ENCODE measurements around the gene BNIP1. TPM values are rescaled to one million over a fixed set of nuclear protein-coding genes. Genes with fewer than 3 reads are reported as not detected.
A peak's percentile ranks its signal among the peaks of the same experiment; 100 is the strongest.

BNIP1 gene
- 10 to 100 TPM; 12.0 to 15.9 (median 15.6) TPM for total RNA-seq

GRCh38 chr5:173144200-173145176 is at the start of gene BNIP1:
Gene BNIP1, plus strand, starts transcription at chr5:173144531. Its CDS starts 15 bp downstream, at chr5:173144546.
- DNase-seq = peak; percentile 100
- intact Hi-C loops (cut with DNase I) = loop anchor here (10.0 kb wide), 2 partner anchors 130 to 160 kb away; partner anchors contain the start of gene ATP6V0E1
- TF ChIP-seq CTCF (IDR thresholded peaks at IDR 0.05) (peak; percentile 76 to 95 (median 86)), POLR2A (IDR thresholded peaks at IDR 0.05) (peak in 1 of 2 donors; percentile 75)
- Histone ChIP-seq H3K4me3 (replicated peaks in 1 of 3) (peak within 1 kb of the TSS; percentile 34 to 83 (median 74)), H3K36me3 (peaks cover 0 to 8% of the 10 kb centered on the region in 2 donors), H3K27ac (peak within 1 kb of the TSS; percentile 78 to 95 (median 91)), H3K9me3 (no peaks in the 10 kb centered on the region), H3K4me1 (no peaks in the 10 kb centered on the region), H3K27me3 (no peaks in the 10 kb centered on the region)
- WGBS, 2 donors = 1% methylated on average over 18 to 46 of the region's 48 CpGs

- H3K27me3 ChIP-seq = no peaks in the 10 kb centered on the region
- peaks cover 0 to 10% of the 10 kb centered on the region in 2 donors for H3K36me3 ChIP-seq
- H3K4me1 ChIP-seq = peaks cover 13 to 31% of the 10 kb centered on the region in 2 donors
- no peak for TF ChIP-seq CTCF (IDR thresholded peaks at IDR 0.05)
- no peak for TF ChIP-seq POLR2A (IDR thresholded peaks at IDR 0.05)
- no peak for DNase-seq
- no peak overlapping the region for H3K27ac ChIP-seq
- no peaks in the 10 kb centered on the region for H3K9me3 ChIP-seq
- no peak overlapping the region for H3K4me3 ChIP-seq (replicated peaks in 1 of 3)
- intact Hi-C loops (cut with DNase I) = no loop called here
These were observed 45.5 kb upstream of the BNIP1 start for GRCh38 chr5:173098787-173099186.

- Histone ChIP-seq H3K4me1 (peaks cover 9 to 25% of the 10 kb centered on the region in 2 donors), H3K36me3 (peaks cover 0 to 10% of the 10 kb centered on the region in 2 donors), H3K9me3 (no peaks in the 10 kb centered on the region), H3K27me3 (no peaks in the 10 kb centered on the region), H3K27ac (no peak overlapping the region), H3K4me3 (replicated peaks in 1 of 3) (no peak overlapping the region)
- DNase-seq = no peak
- WGBS, 2 donors = 93 to 95% methylated on average over 1 of the region's 1 CpG
- TF ChIP-seq POLR2A (IDR thresholded peaks at IDR 0.05) (no peak), CTCF (IDR thresholded peaks at IDR 0.05) (no peak)
- intact Hi-C loops (cut with DNase I) = no loop called here
These were observed 44.9 kb upstream of the BNIP1 start for GRCh38 chr5:173099461-173099860.

- H3K36me3 ChIP-seq = peaks cover 0 to 10% of the 10 kb centered on the region in 2 donors
- no peak overlapping the region for H3K4me3 ChIP-seq (replicated peaks in 1 of 3)
- no peak for DNase-seq
- TF ChIP-seq POLR2A (IDR thresholded peaks at IDR 0.05) (no peak), CTCF (IDR thresholded peaks at IDR 0.05) (no peak)
- H3K9me3 ChIP-seq = no peaks in the 10 kb centered on the region
- no peaks in the 10 kb centered on the region for H3K27me3 ChIP-seq
- WGBS, 2 donors = 96 to 97% methylated on average over 2 of the region's 2 CpGs
- peaks cover 5 to 20% of the 10 kb centered on the region in 2 donors for H3K4me1 ChIP-seq
- intact Hi-C loops (cut with DNase I) = no loop called here
- H3K27ac ChIP-seq = no peak overlapping the region
These were observed 43.1 kb upstream of the BNIP1 start for GRCh38 chr5:173101245-173101644.

GRCh38 chr5:173103411-173103810 is 40.9 kb upstream of the BNIP1 start:
- H3K9me3 ChIP-seq = no peaks in the 10 kb centered on the region
- H3K36me3 ChIP-seq = peaks cover 0 to 10% of the 10 kb centered on the region in 2 donors
- no peaks in the 10 kb centered on the region for H3K27me3 ChIP-seq
- no peak overlapping the region for H3K27ac ChIP-seq
- peaks cover 5 to 11% of the 10 kb centered on the region in 2 donors for H3K4me1 ChIP-seq
- DNase-seq = no peak
- intact Hi-C loops (cut with DNase I) = no loop called here
- WGBS, 2 donors = 66 to 96% methylated on average over 1 of the region's 1 CpG
- H3K4me3 ChIP-seq (replicated peaks in 1 of 3) = no peak overlapping the region
- no peak for TF ChIP-seq CTCF (IDR thresholded peaks at IDR 0.05)
- TF ChIP-seq POLR2A (IDR thresholded peaks at IDR 0.05) = no peak
